Measurements from ENCODE around the gene SPATA20. TPM values are rescaled to one million over a fixed set of nuclear protein-coding genes. Genes with fewer than 3 reads are reported as not detected.

Gene SPATA20
- total and polyA plus RNA-seq, 2 of the 4 experiments (the other 2 are of a cell fraction) = 17.0 to 35.0 TPM

- Histone ChIP-seq H3K36me3 (ENCODE audit: control insufficient read depth, insufficient read depth, low read length) (no peaks in the 10 kb centered on the region), H4K5ac (ENCODE audit: low read depth, low read length) (no peak overlapping the region), H2BK120ac (ENCODE audit: low read depth, low read length) (no peak overlapping the region), H4K20me1 (ENCODE audit: insufficient read depth, low read length) (no peaks in the 10 kb centered on the region), H3K79me1 (ENCODE audit: low read depth in 1 of 2, low read length in 2 of 2) (no peaks in the 10 kb centered on the region), H4K8ac (ENCODE audit: low read depth in 2 of 2, low read length in 2 of 2) (no peak overlapping the region), H3K9ac (ENCODE audit: low read depth, low read length) (no peak overlapping the region), H4K91ac (ENCODE audit: insufficient read depth, low read depth, low read length) (no peak overlapping the region), H3K4me1 (ENCODE audit: control insufficient read depth, insufficient read depth, low read length) (no peaks in the 10 kb centered on the region), H3K9me1 (ENCODE audit: insufficient read depth, low read length) (no peaks in the 10 kb centered on the region; the same call in 1 of the 2 replicates), H2BK15ac (ENCODE audit: low read depth, low read length) (no peak overlapping the region), H2AK5ac (ENCODE audit: low read depth, low read length) (no peak overlapping the region), H2BK20ac (ENCODE audit: low read depth, low read length) (no peak overlapping the region), H3K56ac (ENCODE audit: extremely low read depth, insufficient read depth, low read length) (no peak overlapping the region), H2AFZ (replicated peaks; ENCODE audit: low read length, poor library complexity) (peak overlapping the region; percentile 32), H3K4me3 (ENCODE audit: insufficient read depth, low read depth, low read length) (no peak overlapping the region), H3K23ac (ENCODE audit: low read depth, low read length) (no peak overlapping the region), H2AK9ac (replicated peaks; ENCODE audit: low read depth, low read length, poor library complexity) (no peak overlapping the region), H3K4me2 (ENCODE audit: low read depth, low read length) (no peak overlapping the region), H3K9me3 (ENCODE audit: control insufficient read depth, insufficient read depth, low read length) (no peaks in the 10 kb centered on the region), H3K27ac (ENCODE audit: insufficient read depth, low read length) (no peak overlapping the region), H3K4ac (ENCODE audit: low read depth, low read length) (no peak overlapping the region), H3K18ac (ENCODE audit: low read depth, low read length) (no peak overlapping the region), H2BK5ac (ENCODE audit: low read depth, low read length, poor library complexity, severe bottlenecking) (no peak overlapping the region), H3K14ac (replicated peaks; ENCODE audit: low read depth, low read length) (no peak overlapping the region), H3K27me3 (ENCODE audit: control insufficient read depth, insufficient read depth, low read length) (no peaks in the 10 kb centered on the region; the same call in 1 of the 2 replicates)
- dilution Hi-C loops (cut with HindIII; ENCODE audit: low sequenced_read_pairs, unreplicated experiment) (no loop called here), intact Hi-C loops (cut with micrococcal nuclease) (no loop called here), in situ Hi-C loops (cut with MboI; ENCODE audit: low sequenced_read_pairs) (no loop called here)
- ATAC-seq (ENCODE audit: low read depth) (no peak), DNase-seq (no peak)
- ChIA-PET CTCF (interaction anchor here (0.6 kb wide), 1 partner anchor 15 kb away, joined by 3 read pairs; no protein-coding TSS in a partner anchor), POLR2A (ENCODE audit: unreplicated experiment) (no interaction called here)
- TF ChIP-seq CEBPB (IDR thresholded peaks at IDR 0.05; ENCODE audit: low read depth, low read length) (no peak), MAZ (IDR thresholded peaks at IDR 0.05; ENCODE audit: borderline replicate concordance, low read depth, low read length) (no peak), ELK1 (IDR thresholded peaks at IDR 0.05; ENCODE audit: borderline replicate concordance, low read depth, low read length) (no peak), RAD21 (IDR thresholded peaks at IDR 0.05; ENCODE audit: low read length) (no peak), USF2 (IDR thresholded peaks at IDR 0.05; ENCODE audit: low read depth, low read length) (no peak), CTCF (conservative IDR thresholded peaks at IDR 0.05; ENCODE audit: low read depth, low read length) (no peak), MAFK (IDR thresholded peaks at IDR 0.05; ENCODE audit: low read depth, low read length) (no peak), MXI1 (IDR thresholded peaks at IDR 0.05; ENCODE audit: borderline replicate concordance, low read depth, low read length) (no peak), FOS (IDR thresholded peaks at IDR 0.05; ENCODE audit: low read depth, low read length) (no peak), SMC3 (IDR thresholded peaks at IDR 0.05; ENCODE audit: low read depth, low read length) (no peak), RCOR1 (IDR thresholded peaks at IDR 0.05; ENCODE audit: insufficient replicate concordance, low read length) (no peak), NFE2L2 (IDR thresholded peaks at IDR 0.05; ENCODE audit: low read depth, low read length) (no peak), POLR2A (IDR thresholded peaks at IDR 0.05; ENCODE audit: low read depth, low read length) (no peak), BHLHE40 (IDR thresholded peaks at IDR 0.05; ENCODE audit: low read depth, low read length) (no peak), RFX5 (IDR thresholded peaks at IDR 0.05; ENCODE audit: low read depth, low read length) (no peak)
- 100% methylated on average over 1 of the region's 7 CpGs; no CpG with 5 or more reads in 1 of the 2 experiments for WGBS, 2 experiments (ENCODE audit: extremely low coverage in 2 of 2, insufficient read length in 1 of 2)
- no TSS peak for BruUV-seq (replicated peaks)
These were observed 48.7 kb upstream of the SPATA20 start for GRCh38 chr17:50498021-50498874.
